Neural cell (in vitro differentiated cells): ENCODE data around the gene FAM120C. TPM values are rescaled to one million over a fixed set of nuclear protein-coding genes. Genes with fewer than 3 reads are reported as not detected.

Experiments used
- H2AFZ ChIP-seq: fragments of 200-600, 300-800 bp; sonication (generic), shearing (Covaris generic); 2 replicates; pipeline ENCODE4 v1.6.0; 2014; ENCODE audit warnings: low read depth, mild to moderate bottlenecking, antibody characterized with exemption, low read length, moderate library complexity
- H3F3A ChIP-seq: fragments of 200-600 bp; shearing (Covaris generic); 2 replicates; pipeline ENCODE4 v1.6.1; 2016; ENCODE audit warnings: mild to moderate bottlenecking, moderate library complexity, mixed read lengths, antibody characterized with exemption, low read length; ENCODE audit not compliant: insufficient read depth, poor library complexity, severe bottlenecking
- H3K27ac ChIP-seq: fragments of 200-600, 300-800 bp; sonication (generic), shearing (Covaris generic); 2 replicates; pipeline ENCODE4 v1.5.1; 2014; ENCODE audit warnings: mild to moderate bottlenecking, low read length, moderate library complexity
- H3K27me3 ChIP-seq: fragments of 300-800, 200-600 bp; sonication (generic), shearing (Covaris generic); 2 replicates; pipeline ENCODE4 v1.6.0; 2014; ENCODE audit warnings: mild to moderate bottlenecking, low read depth, low read length, moderate library complexity; ENCODE audit not compliant: insufficient read depth
- H3K36me3 ChIP-seq: fragments of 300-800, 200-600 bp; sonication (generic), shearing (Covaris generic); 2 replicates; pipeline ENCODE4 v1.5.1; 2014; ENCODE audit warnings: mild to moderate bottlenecking, antibody characterized with exemption, low read length, moderate library complexity; ENCODE audit not compliant: insufficient read depth
- H3K4me2 ChIP-seq: fragments of 300-800, 200-600 bp; sonication (generic), shearing (Covaris generic); 2 replicates; pipeline ENCODE4 v1.6.0; 2014; ENCODE audit warnings: mild to moderate bottlenecking, low read length
- H3K4me3 ChIP-seq: fragments of 300-800, 200-600 bp; sonication (generic), shearing (Covaris generic); 2 replicates; pipeline ENCODE4 v1.5.1; 2014; ENCODE audit warnings: mild to moderate bottlenecking, low read length, moderate library complexity
- H3K79me2 ChIP-seq: fragments of 200-600 bp; shearing (Covaris generic); replicated peaks from 2 replicates; pipeline ENCODE4 v1.6.0; 2014; ENCODE audit warnings: mild to moderate bottlenecking, low read length, moderate library complexity; ENCODE audit not compliant: insufficient read depth
- H3K9ac ChIP-seq: fragments of 300-800, 200-600 bp; sonication (generic), shearing (Covaris generic); 2 replicates; pipeline ENCODE4 v1.6.1; 2016; ENCODE audit warnings: mild to moderate bottlenecking, low read length, mixed read lengths
- H3K9me2 ChIP-seq: fragments of 200-600 bp; shearing (Covaris generic); 2 replicates; pipeline ENCODE4 v1.6.1; 2016; ENCODE audit warnings: mild to moderate bottlenecking, low read length, mixed read lengths; ENCODE audit not compliant: insufficient read depth
- H3K9me3 ChIP-seq: fragments of 200-600, 300-800 bp; sonication (generic), shearing (Covaris generic); 2 replicates; pipeline ENCODE4 v1.6.1; 2016; ENCODE audit warnings: mild to moderate bottlenecking, mixed run types, low read length, moderate library complexity, mixed read lengths
- H4K20me1 ChIP-seq: fragments of 200-600 bp; shearing (Covaris generic); 2 replicates; pipeline ENCODE4 v1.6.1; 2016; ENCODE audit warnings: mild to moderate bottlenecking, mixed run types; ENCODE audit not compliant: insufficient read depth
- EP300 ChIP-seq: fragments of 450-650 bp; conservative IDR thresholded peaks from 2 replicates; pipeline ENCODE4 v1.6.1; 2014; ENCODE audit warnings: antibody characterized with exemption, mild to moderate bottlenecking, moderate library complexity; ENCODE audit not compliant: poor library complexity, severe bottlenecking
- EZH2 ChIP-seq: fragments of 200-600, 300-800 bp; shearing (Covaris generic), sonication (generic); IDR thresholded peaks from 2 replicates; pipeline ENCODE4 v1.6.1; 2014; ENCODE audit warnings: antibody characterized with exemption, low read length, borderline replicate concordance, mild to moderate bottlenecking; ENCODE audit not compliant: insufficient read depth, poor library complexity, severe bottlenecking
- MXI1 ChIP-seq: fragments of 450-650 bp; conservative IDR thresholded peaks from 2 replicates; pipeline ENCODE4 v1.6.1; 2014; ENCODE audit warnings: antibody characterized with exemption, mild to moderate bottlenecking; ENCODE audit not compliant: poor library complexity, severe bottlenecking
- POLR2AphosphoS5 ChIP-seq: IDR thresholded peaks from 2 replicates; pipeline ENCODE4 v1.6.1; 2012
- RAD21 ChIP-seq: fragments of 450-650 bp; conservative IDR thresholded peaks from 2 replicates; pipeline ENCODE4 v1.6.1; 2014; ENCODE audit warnings: antibody characterized with exemption, mild to moderate bottlenecking, moderate library complexity
- SMC3 ChIP-seq: fragments of 450-650 bp; conservative IDR thresholded peaks from 2 replicates; pipeline ENCODE4 v1.6.1; 2014; ENCODE audit warnings: antibody characterized with exemption, mild to moderate bottlenecking, moderate library complexity; ENCODE audit not compliant: poor library complexity
- TAF1 ChIP-seq: IDR thresholded peaks from 2 replicates; pipeline ENCODE4 v1.6.1; 2012; ENCODE audit warnings: low read depth
- polyA plus RNA-seq: library from polyadenylated mRNA; depleted of rRNA; stranded (reverse); fragments of >200 nt; gene quantifications from 2 replicates; pipeline ENCODE4 v1.2.3, GENCODE V29; 2014
- TF ChIP-seq, protein P1 (sequence below): fragments of 450-650 bp; IDR thresholded peaks from 2 replicates; pipeline ENCODE4 v1.5.1; 2014; ENCODE audit warnings: antibody characterized with exemption, mild to moderate bottlenecking, moderate library complexity; ENCODE audit not compliant: poor library complexity, severe bottlenecking
- TF ChIP-seq, protein P2 (sequence below): IDR thresholded peaks from 2 replicates; pipeline ENCODE4 v1.6.1; 2012; ENCODE audit warnings: borderline replicate concordance

Gene FAM120C
- polyA plus RNA-seq, 1 donor from 2014 or later, result 2.5 TPM

- H3K27ac ChIP-seq, result no peak overlapping the region
- H2AFZ ChIP-seq, result no peak overlapping the region
- H3K36me3 ChIP-seq, result no peaks in the 10 kb centered on the region
- H4K20me1 ChIP-seq, result no peaks in the 10 kb centered on the region
- no peak overlapping the region for H3K9ac ChIP-seq
- H3F3A ChIP-seq, result no peaks in the 10 kb centered on the region
- H3K9me2 ChIP-seq, result no peaks in the 10 kb centered on the region
- no peak overlapping the region for H3K4me3 ChIP-seq
- no peaks in the 10 kb centered on the region for H3K9me3 ChIP-seq
- TF ChIP-seq, protein P1, sequence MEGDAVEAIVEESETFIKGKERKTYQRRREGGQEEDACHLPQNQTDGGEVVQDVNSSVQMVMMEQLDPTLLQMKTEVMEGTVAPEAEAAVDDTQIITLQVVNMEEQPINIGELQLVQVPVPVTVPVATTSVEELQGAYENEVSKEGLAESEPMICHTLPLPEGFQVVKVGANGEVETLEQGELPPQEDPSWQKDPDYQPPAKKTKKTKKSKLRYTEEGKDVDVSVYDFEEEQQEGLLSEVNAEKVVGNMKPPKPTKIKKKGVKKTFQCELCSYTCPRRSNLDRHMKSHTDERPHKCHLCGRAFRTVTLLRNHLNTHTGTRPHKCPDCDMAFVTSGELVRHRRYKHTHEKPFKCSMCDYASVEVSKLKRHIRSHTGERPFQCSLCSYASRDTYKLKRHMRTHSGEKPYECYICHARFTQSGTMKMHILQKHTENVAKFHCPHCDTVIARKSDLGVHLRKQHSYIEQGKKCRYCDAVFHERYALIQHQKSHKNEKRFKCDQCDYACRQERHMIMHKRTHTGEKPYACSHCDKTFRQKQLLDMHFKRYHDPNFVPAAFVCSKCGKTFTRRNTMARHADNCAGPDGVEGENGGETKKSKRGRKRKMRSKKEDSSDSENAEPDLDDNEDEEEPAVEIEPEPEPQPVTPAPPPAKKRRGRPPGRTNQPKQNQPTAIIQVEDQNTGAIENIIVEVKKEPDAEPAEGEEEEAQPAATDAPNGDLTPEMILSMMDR, result no peak
- TF ChIP-seq MXI1, result no peak
- no peak for TF ChIP-seq POLR2AphosphoS5
- no peak for TF ChIP-seq RAD21
- TF ChIP-seq EZH2, result no peak
- no peak for TF ChIP-seq TAF1
- no peak for TF ChIP-seq SMC3
- TF ChIP-seq, protein P2, sequence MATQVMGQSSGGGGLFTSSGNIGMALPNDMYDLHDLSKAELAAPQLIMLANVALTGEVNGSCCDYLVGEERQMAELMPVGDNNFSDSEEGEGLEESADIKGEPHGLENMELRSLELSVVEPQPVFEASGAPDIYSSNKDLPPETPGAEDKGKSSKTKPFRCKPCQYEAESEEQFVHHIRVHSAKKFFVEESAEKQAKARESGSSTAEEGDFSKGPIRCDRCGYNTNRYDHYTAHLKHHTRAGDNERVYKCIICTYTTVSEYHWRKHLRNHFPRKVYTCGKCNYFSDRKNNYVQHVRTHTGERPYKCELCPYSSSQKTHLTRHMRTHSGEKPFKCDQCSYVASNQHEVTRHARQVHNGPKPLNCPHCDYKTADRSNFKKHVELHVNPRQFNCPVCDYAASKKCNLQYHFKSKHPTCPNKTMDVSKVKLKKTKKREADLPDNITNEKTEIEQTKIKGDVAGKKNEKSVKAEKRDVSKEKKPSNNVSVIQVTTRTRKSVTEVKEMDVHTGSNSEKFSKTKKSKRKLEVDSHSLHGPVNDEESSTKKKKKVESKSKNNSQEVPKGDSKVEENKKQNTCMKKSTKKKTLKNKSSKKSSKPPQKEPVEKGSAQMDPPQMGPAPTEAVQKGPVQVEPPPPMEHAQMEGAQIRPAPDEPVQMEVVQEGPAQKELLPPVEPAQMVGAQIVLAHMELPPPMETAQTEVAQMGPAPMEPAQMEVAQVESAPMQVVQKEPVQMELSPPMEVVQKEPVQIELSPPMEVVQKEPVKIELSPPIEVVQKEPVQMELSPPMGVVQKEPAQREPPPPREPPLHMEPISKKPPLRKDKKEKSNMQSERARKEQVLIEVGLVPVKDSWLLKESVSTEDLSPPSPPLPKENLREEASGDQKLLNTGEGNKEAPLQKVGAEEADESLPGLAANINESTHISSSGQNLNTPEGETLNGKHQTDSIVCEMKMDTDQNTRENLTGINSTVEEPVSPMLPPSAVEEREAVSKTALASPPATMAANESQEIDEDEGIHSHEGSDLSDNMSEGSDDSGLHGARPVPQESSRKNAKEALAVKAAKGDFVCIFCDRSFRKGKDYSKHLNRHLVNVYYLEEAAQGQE, result no peak
- no peak for TF ChIP-seq EP300
- no peaks in the 10 kb centered on the region for H3K79me2 ChIP-seq
- no peak overlapping the region for H3K4me2 ChIP-seq
- H3K27me3 ChIP-seq, result no peaks in the 10 kb centered on the region
These were observed 97.4 kb downstream of the FAM120C start for GRCh38 chrX:54085666-54086065.

GRCh38 chrX:54076903-54077302, 106.2 kb downstream of the FAM120C start:
- Histone ChIP-seq H3K79me2 (no peaks in the 10 kb centered on the region), H4K20me1 (no peaks in the 10 kb centered on the region), H3K27me3 (no peaks in the 10 kb centered on the region), H3K9ac (no peak overlapping the region), H3K27ac (no peak overlapping the region), H3K4me2 (no peak overlapping the region), H3F3A (no peaks in the 10 kb centered on the region), H3K9me3 (no peaks in the 10 kb centered on the region), H3K36me3 (no peaks in the 10 kb centered on the region), H2AFZ (no peak overlapping the region), H3K4me3 (no peak overlapping the region), H3K9me2 (no peaks in the 10 kb centered on the region)
- no peak for TF ChIP-seq EZH2
- TF ChIP-seq SMC3, result no peak
- TF ChIP-seq, protein P2, result no peak
- TF ChIP-seq, protein P1, result no peak
- no peak for TF ChIP-seq RAD21
- no peak for TF ChIP-seq MXI1
- TF ChIP-seq EP300, result no peak
- TF ChIP-seq POLR2AphosphoS5, result no peak
- no peak for TF ChIP-seq TAF1
